Right atrium auricular region (tissue), 2 donors: ENCODE data around the gene CPXM2. TPM values are rescaled to one million over a fixed set of nuclear protein-coding genes. Genes with fewer than 3 reads are reported as not detected.

ENCODE experiments used
- DNase-seq: peaks from one replicate; pipeline ENCODE4 v3.0.0-alpha.2; 2019; ENCODE audit warnings: low spot score
- H3K27ac ChIP-seq, 2 donors: fragments of 200-600 bp; sonication (generic); 1 replicate in 1 of 2; 2 replicates in 1 of 2; pipeline ENCODE4 v1.5.1; 2016 to 2019
- H3K27me3 ChIP-seq, 2 donors: fragments of 200-600 bp; sonication (generic); one replicate each; pipeline versions ENCODE4 v1.5.1 to v1.6.0; 2017 to 2019
- H3K36me3 ChIP-seq: fragments of 200-600 bp; sonication (generic); one replicate; pipeline ENCODE4 v1.5.1; 2016
- H3K4me1 ChIP-seq, 2 donors: fragments of 200-600 bp; sonication (generic); one replicate each; pipeline versions ENCODE4 v1.5.1 to v1.6.0; 2017 to 2019
- H3K4me3 ChIP-seq, 2 donors: fragments of 200-600 bp; sonication (generic); 1 replicate in 1 of 2; 2 replicates in 1 of 2; pipeline ENCODE4 v1.5.1; 2017 to 2019; ENCODE audit warnings: mild to moderate bottlenecking in 1 of 2, moderate library complexity in 1 of 2
- H3K9me3 ChIP-seq, 2 donors: fragments of 200-600 bp; sonication (generic); one replicate each; pipeline ENCODE4 v1.5.1; 2019
- CTCF ChIP-seq, 2 donors: fragments of 200-600 bp; sonication (generic); IDR thresholded peaks; one replicate each; pipeline ENCODE4 v1.5.1; 2019; ENCODE audit warnings: antibody characterized with exemption in 2 of 2
- total RNA-seq, 2 donors: library from RNA; depleted of rRNA; stranded (reverse); fragments of >200 nt; gene quantifications; one replicate each; pipeline ENCODE4 v1.1.0, GENCODE V29; 2016

Gene CPXM2
- total RNA-seq, 2 donors from 2014 or later: 8.3 to 8.5 TPM

- TF ChIP-seq CTCF (IDR thresholded peaks at IDR 0.05): no peak
- H3K36me3 ChIP-seq: no peaks in the 10 kb centered on the region
- no peaks in the 10 kb centered on the region for H3K27me3 ChIP-seq
- H3K27ac ChIP-seq: no peak overlapping the region
- H3K4me1 ChIP-seq: no peaks in the 10 kb centered on the region
- no peak for DNase-seq
- no peak overlapping the region for H3K4me3 ChIP-seq
- H3K9me3 ChIP-seq: no peaks in the 10 kb centered on the region
Observed at GRCh38 chr10:123787566-123787965, 104.0 kb downstream of the CPXM2 start.

- H3K27me3 ChIP-seq: no peaks in the 10 kb centered on the region
- H3K4me3 ChIP-seq: no peak overlapping the region
- H3K9me3 ChIP-seq: no peaks in the 10 kb centered on the region
- H3K27ac ChIP-seq: no peak overlapping the region
- no peaks in the 10 kb centered on the region for H3K4me1 ChIP-seq
- H3K36me3 ChIP-seq: no peaks in the 10 kb centered on the region
- TF ChIP-seq CTCF (IDR thresholded peaks at IDR 0.05): no peak
- DNase-seq: no peak
Observed at GRCh38 chr10:123786896-123787295, 104.7 kb downstream of the CPXM2 start.

GRCh38 chr10:123786306-123786705 lies 105.3 kb downstream of the CPXM2 start:
- Histone ChIP-seq H3K9me3 (no peaks in the 10 kb centered on the region), H3K27ac (no peak overlapping the region), H3K4me1 (no peaks in the 10 kb centered on the region), H3K36me3 (no peaks in the 10 kb centered on the region), H3K4me3 (no peak overlapping the region), H3K27me3 (no peaks in the 10 kb centered on the region)
- no peak for DNase-seq
- TF ChIP-seq CTCF (IDR thresholded peaks at IDR 0.05): no peak

- DNase-seq: no peak
- Histone ChIP-seq H3K27me3 (no peaks in the 10 kb centered on the region), H3K27ac (no peak overlapping the region), H3K4me1 (no peaks in the 10 kb centered on the region), H3K9me3 (no peaks in the 10 kb centered on the region), H3K36me3 (no peaks in the 10 kb centered on the region), H3K4me3 (no peak overlapping the region)
- no peak for TF ChIP-seq CTCF (IDR thresholded peaks at IDR 0.05)
Observed at GRCh38 chr10:123784646-123785045, 107.0 kb downstream of the CPXM2 start.

- H3K4me3 ChIP-seq: no peak overlapping the region
- peak; percentile 49 for DNase-seq
- no peak overlapping the region for H3K27ac ChIP-seq
- H3K36me3 ChIP-seq: no peaks in the 10 kb centered on the region
- no peak for TF ChIP-seq CTCF (IDR thresholded peaks at IDR 0.05)
- H3K9me3 ChIP-seq: no peaks in the 10 kb centered on the region
- no peaks in the 10 kb centered on the region for H3K4me1 ChIP-seq
- H3K27me3 ChIP-seq: no peaks in the 10 kb centered on the region
Observed at GRCh38 chr10:123784216-123784615, 107.4 kb downstream of the CPXM2 start.

GRCh38 chr10:123783296-123783695 lies 108.3 kb downstream of the CPXM2 start:
- DNase-seq: peak; percentile 36
- Histone ChIP-seq H3K4me3 (no peak overlapping the region), H3K27ac (no peak overlapping the region), H3K4me1 (no peaks in the 10 kb centered on the region), H3K27me3 (no peaks in the 10 kb centered on the region), H3K9me3 (no peaks in the 10 kb centered on the region), H3K36me3 (no peaks in the 10 kb centered on the region)
- TF ChIP-seq CTCF (IDR thresholded peaks at IDR 0.05): no peak
